Measurements from ENCODE around the gene TDRD12. TPM values are rescaled to one million over a fixed set of nuclear protein-coding genes. Genes with fewer than 3 reads are reported as not detected.
A peak's percentile ranks its signal among the peaks of the same experiment; 100 is the strongest.

The TDRD12 gene
- total RNA-seq, 4 donors from 2014 or later, result 0.16 to 1.3 (median 0.73) TPM

GRCh38 chr19:32718286-32718685, 1.3 kb upstream of the TDRD12 start:
- peak in 1 of 2 donors; percentile 43 for DNase-seq (ENCODE audit: low spot score in 2 of 2)

GRCh38 chr19:32720216-32720935, 809 bp downstream of the TDRD12 start:
- TF ChIP-seq, protein P1, sequence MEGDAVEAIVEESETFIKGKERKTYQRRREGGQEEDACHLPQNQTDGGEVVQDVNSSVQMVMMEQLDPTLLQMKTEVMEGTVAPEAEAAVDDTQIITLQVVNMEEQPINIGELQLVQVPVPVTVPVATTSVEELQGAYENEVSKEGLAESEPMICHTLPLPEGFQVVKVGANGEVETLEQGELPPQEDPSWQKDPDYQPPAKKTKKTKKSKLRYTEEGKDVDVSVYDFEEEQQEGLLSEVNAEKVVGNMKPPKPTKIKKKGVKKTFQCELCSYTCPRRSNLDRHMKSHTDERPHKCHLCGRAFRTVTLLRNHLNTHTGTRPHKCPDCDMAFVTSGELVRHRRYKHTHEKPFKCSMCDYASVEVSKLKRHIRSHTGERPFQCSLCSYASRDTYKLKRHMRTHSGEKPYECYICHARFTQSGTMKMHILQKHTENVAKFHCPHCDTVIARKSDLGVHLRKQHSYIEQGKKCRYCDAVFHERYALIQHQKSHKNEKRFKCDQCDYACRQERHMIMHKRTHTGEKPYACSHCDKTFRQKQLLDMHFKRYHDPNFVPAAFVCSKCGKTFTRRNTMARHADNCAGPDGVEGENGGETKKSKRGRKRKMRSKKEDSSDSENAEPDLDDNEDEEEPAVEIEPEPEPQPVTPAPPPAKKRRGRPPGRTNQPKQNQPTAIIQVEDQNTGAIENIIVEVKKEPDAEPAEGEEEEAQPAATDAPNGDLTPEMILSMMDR (IDR thresholded peaks at IDR 0.05), result no peak
- TF ChIP-seq POLR2A (IDR thresholded peaks at IDR 0.05), result no peak

More at GRCh38 chr19:32718286-32718685, 1.3 kb upstream of the TDRD12 start:
- TF ChIP-seq, protein P1 (IDR thresholded peaks at IDR 0.05), result no peak
- TF ChIP-seq POLR2A (IDR thresholded peaks at IDR 0.05), result no peak
- intact Hi-C loops (cut with DNase I; ENCODE audit: low total_unique reads), result no loop called here
- H3K4me3 ChIP-seq (ENCODE audit: low read depth, poor library complexity, severe bottlenecking), result no peak overlapping the region
- WGBS, 2 donors, result 77 to 83% methylated on average over 7 of the region's 7 CpGs

DNA sequence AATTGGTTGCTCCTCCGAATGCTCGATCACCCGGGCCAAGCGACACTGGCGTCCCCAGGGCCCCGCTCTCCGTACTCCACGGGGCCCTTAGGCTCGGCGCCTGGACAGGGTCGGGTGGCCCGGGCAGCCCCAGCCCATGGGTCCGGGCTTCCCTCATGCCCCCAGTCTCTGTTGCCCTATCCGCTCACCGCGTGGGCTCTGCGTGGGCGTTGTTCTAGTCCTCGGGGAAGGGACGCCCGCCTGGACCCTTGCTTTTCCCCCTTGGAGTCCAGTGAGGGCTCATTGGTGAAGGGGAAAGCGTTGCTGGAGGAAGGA, 1.3 kb downstream of the TDRD12 start:
- intact Hi-C loops (cut with DNase I; ENCODE audit: low total_unique reads), result no loop called here
- no peak for TF ChIP-seq POLR2A (IDR thresholded peaks at IDR 0.05)
- TF ChIP-seq, protein P1 (IDR thresholded peaks at IDR 0.05), result no peak
- H3K4me3 ChIP-seq (ENCODE audit: low read depth, poor library complexity, severe bottlenecking), result no peak overlapping the region
- 93 to 96% methylated on average over 22 of the region's 22 CpGs for WGBS, 2 donors
- peak in 1 of 2 donors; percentile 59 for DNase-seq (ENCODE audit: low spot score in 2 of 2)

More at GRCh38 chr19:32720216-32720935, 809 bp downstream of the TDRD12 start:
- intact Hi-C loops (cut with DNase I; ENCODE audit: low total_unique reads), result no loop called here
- 95 to 96% methylated on average over 15 to 18 of the region's 22 CpGs for WGBS, 2 donors
- H3K4me3 ChIP-seq (ENCODE audit: low read depth, poor library complexity, severe bottlenecking), result no peak overlapping the region
- peak in 1 of 2 donors; percentile 53 for DNase-seq (ENCODE audit: low spot score in 2 of 2)

DNA sequence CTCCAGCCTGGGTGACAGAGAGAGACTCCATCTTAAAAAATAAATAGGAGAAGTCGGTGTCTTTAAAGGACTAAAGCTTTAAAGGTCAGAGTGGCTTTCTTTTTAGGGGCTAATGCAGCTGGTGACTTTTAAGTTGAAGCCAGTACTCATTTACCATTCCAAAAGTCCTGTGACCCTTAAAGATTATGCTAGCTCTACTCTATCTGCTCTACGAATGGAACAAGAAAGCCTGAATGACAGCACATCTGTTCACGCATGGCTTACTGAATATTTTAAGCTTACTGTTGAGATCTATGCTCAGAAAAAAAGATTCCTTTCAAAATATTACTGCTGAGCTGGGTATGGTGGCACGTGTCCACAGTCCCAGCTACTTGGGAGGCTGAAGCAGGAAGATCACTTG, 16.4 kb downstream of the TDRD12 start:
- no peak overlapping the region for H3K4me3 ChIP-seq (ENCODE audit: low read depth, poor library complexity, severe bottlenecking)
- WGBS, 2 donors, result 79 to 80% methylated on average over 4 of the region's 4 CpGs
- intact Hi-C loops (cut with DNase I; ENCODE audit: low total_unique reads), result no loop called here
- TF ChIP-seq, protein P1 (IDR thresholded peaks at IDR 0.05), result no peak
- no peak for TF ChIP-seq POLR2A (IDR thresholded peaks at IDR 0.05)
- DNase-seq (ENCODE audit: low spot score in 2 of 2), result no peak

- TF ChIP-seq, protein P1 (IDR thresholded peaks at IDR 0.05), result no peak
- TF ChIP-seq POLR2A (IDR thresholded peaks at IDR 0.05), result no peak
- DNase-seq (ENCODE audit: low spot score in 2 of 2), result no peak
- 96 to 97% methylated on average over 9 of the region's 9 CpGs for WGBS, 2 donors
- intact Hi-C loops (cut with DNase I; ENCODE audit: low total_unique reads), result no loop called here
- no peak overlapping the region for H3K4me3 ChIP-seq (ENCODE audit: low read depth, poor library complexity, severe bottlenecking)
Observed at GRCh38 chr19:32743021-32743420, 23.5 kb downstream of the TDRD12 start.

DNA sequence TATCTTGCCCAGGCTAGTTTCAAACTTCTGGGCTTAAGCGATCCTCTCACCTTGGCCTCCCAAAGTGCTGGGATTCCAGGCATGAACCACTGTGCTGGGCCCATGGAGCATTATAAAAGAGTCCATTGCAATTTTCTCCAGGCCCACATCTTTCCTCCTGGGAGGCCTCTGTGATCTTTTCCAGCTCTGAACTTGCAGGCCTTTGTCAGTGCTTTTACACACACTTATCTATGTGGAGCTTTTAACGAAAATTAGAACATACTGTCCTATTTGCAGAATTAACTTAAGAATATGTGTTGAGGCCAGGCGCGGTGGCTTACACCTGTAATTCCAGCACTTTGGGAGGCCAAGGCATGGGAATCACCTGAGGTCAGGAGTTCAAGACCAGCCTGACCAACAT, 23.9 kb downstream of the TDRD12 start:
- 97 to 98% methylated on average over 4 of the region's 4 CpGs for WGBS, 2 donors
- intact Hi-C loops (cut with DNase I; ENCODE audit: low total_unique reads), result no loop called here
- DNase-seq (ENCODE audit: low spot score in 2 of 2), result no peak
- TF ChIP-seq, protein P1 (IDR thresholded peaks at IDR 0.05), result no peak
- no peak for TF ChIP-seq POLR2A (IDR thresholded peaks at IDR 0.05)
- H3K4me3 ChIP-seq (ENCODE audit: low read depth, poor library complexity, severe bottlenecking), result no peak overlapping the region

Data from lower leg skin (tissue), 4 donors.